ENCODE data around the gene CYB561D2. TPM values are rescaled to one million over a fixed set of nuclear protein-coding genes. Genes with fewer than 3 reads are reported as not detected.

CYB561D2 gene
- total RNA-seq, 1 experiment from 2014 or later: 16.8 TPM

DNA sequence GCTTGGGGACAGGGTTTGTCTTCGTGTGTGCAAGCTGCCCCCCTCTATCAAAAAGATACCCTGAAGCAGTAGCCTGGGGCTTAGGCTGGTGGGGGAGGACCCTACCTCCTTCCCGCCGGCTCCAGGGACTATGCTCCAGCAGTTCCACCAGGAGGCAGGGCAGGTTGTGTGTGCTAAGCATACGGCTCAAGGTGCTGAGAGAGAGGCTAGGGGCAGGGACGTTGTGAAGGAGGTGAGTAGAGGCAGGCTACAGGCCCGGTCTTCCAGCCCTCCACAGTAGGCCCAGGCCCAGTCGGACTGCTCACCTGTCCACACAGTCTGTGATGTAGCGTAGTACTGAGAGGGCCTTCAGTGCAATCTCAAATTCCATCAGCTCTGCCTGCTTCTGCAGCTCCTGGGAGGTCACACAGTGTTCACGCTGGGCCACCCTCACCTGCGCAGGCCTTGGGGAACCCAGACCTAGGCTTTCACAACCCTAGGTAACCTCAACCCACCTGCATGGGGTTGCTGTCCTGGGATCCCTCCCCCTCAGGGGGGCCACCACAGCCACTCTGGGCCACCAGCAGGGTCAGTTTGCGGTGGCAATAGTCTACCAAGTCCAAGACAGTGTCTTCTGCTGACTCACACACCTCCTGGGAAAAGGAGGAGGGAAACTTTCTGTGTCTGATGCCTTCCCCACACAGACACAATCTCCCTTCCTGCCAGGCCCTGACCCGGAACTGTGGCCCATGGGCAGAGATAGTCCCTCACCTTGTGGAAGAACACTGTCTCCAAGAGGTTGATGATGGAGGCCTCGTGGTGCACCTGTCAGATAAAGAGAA, 7.6 kb upstream of the CYB561D2 start:
- Histone ChIP-seq H3K23ac (ENCODE audit: insufficient read length, low read depth, low read length) (no peak overlapping the region), H4K20me1 (ENCODE audit: control insufficient read depth, insufficient read depth, insufficient read length) (no peaks in the 10 kb centered on the region), H3K56ac (ENCODE audit: insufficient read length, low read depth, low read length) (no peak overlapping the region), H3K4me1 (ENCODE audit: insufficient read depth, low read length) (no peaks in the 10 kb centered on the region; the same call in 1 of the 2 replicates), H4K5ac (ENCODE audit: insufficient read length, low read depth, low read length) (no peak overlapping the region), H3K79me1 (ENCODE audit: insufficient read depth, low read depth, low read length, poor library complexity, severe bottlenecking) (no peaks in the 10 kb centered on the region), H2BK12ac (ENCODE audit: insufficient read length, low read depth, low read length) (no peak overlapping the region), H3K14ac (ENCODE audit: insufficient read depth, low read length) (no peak overlapping the region), H3T11ph (ENCODE audit: low read length) (no peak overlapping the region), H3K27me3 (ENCODE audit: insufficient read depth, low read length) (peaks cover 19% of the 10 kb centered on the region; the same call in 1 of the 2 replicates), H2BK120ac (ENCODE audit: low read depth, low read length, poor library complexity, severe bottlenecking) (no peak overlapping the region), H4K8ac (replicated peaks; ENCODE audit: insufficient read length, low read depth, low read length) (no peak overlapping the region), H3K4ac (ENCODE audit: low read depth, low read length) (no peak overlapping the region), H4K91ac (ENCODE audit: insufficient read length, low read depth, low read length) (no peak overlapping the region), H2BK20ac (ENCODE audit: low read depth, low read length, poor library complexity, severe bottlenecking) (no peak overlapping the region), H3K18ac (ENCODE audit: insufficient read length, low read depth, low read length) (no peak overlapping the region), H3K27ac (ENCODE audit: insufficient read length, low read depth, low read length) (no peak overlapping the region), H3K9me3 (ENCODE audit: control insufficient read depth, low read depth, low read length) (no peaks in the 10 kb centered on the region), H3K79me2 (ENCODE audit: insufficient read depth, low read length) (no peaks in the 10 kb centered on the region), H2BK5ac (ENCODE audit: insufficient read length, low read length) (no peak overlapping the region), H3K4me2 (ENCODE audit: insufficient read depth, insufficient read length, low read length) (no peak overlapping the region), H2AFZ (ENCODE audit: low read length) (no peak overlapping the region), H3K9ac (ENCODE audit: extremely low read depth, insufficient read length, low read length) (no peak overlapping the region), H3K23me2 (ENCODE audit: insufficient read length, low read depth, low read length, poor library complexity, severe bottlenecking) (peaks cover 15% of the 10 kb centered on the region), H2AK5ac (ENCODE audit: insufficient read length, low read length) (no peak overlapping the region), H2BK15ac (ENCODE audit: low read depth, low read length) (no peak overlapping the region)
- H3K4me3 Mint-ChIP-seq: no peak overlapping the region
- peaks cover 78% of the 10 kb centered on the region for H3K27me3 Mint-ChIP-seq (ENCODE audit: low read depth)
- no peak overlapping the region; a peak in 1 of 7 replicates for H3K27ac Mint-ChIP-seq
- peaks cover 0 to 7% (median 0%) of the 10 kb centered on the region in 3 experiments; a peak in 5 of 7 replicates for H3K36me3 Mint-ChIP-seq (ENCODE audit: insufficient read depth in 1 of 3, low read depth in 3 of 3)
- peak; percentile 76 for DNase-seq
- TF ChIP-seq, protein P1, sequence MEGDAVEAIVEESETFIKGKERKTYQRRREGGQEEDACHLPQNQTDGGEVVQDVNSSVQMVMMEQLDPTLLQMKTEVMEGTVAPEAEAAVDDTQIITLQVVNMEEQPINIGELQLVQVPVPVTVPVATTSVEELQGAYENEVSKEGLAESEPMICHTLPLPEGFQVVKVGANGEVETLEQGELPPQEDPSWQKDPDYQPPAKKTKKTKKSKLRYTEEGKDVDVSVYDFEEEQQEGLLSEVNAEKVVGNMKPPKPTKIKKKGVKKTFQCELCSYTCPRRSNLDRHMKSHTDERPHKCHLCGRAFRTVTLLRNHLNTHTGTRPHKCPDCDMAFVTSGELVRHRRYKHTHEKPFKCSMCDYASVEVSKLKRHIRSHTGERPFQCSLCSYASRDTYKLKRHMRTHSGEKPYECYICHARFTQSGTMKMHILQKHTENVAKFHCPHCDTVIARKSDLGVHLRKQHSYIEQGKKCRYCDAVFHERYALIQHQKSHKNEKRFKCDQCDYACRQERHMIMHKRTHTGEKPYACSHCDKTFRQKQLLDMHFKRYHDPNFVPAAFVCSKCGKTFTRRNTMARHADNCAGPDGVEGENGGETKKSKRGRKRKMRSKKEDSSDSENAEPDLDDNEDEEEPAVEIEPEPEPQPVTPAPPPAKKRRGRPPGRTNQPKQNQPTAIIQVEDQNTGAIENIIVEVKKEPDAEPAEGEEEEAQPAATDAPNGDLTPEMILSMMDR (conservative IDR thresholded peaks at IDR 0.05): peak; percentile 54
- WGBS (ENCODE audit: extremely low coverage, insufficient read length, low lambda C conversion rate): no CpG with 5 or more reads among the region's 13 CpGs
- H3K9me3 Mint-ChIP-seq: no peaks in the 10 kb centered on the region; a peak in 1 of 5 replicates
- peaks cover 19 to 27% of the 10 kb centered on the region in 2 experiments for H3K4me1 Mint-ChIP-seq

Data from H9 (cell line).